Neuronal stem cell (in vitro differentiated cells): ENCODE data around the gene FAM168A.

ENCODE experiments used
- DNase-seq: peaks from one replicate; pipeline ENCODE4 v3.0.0-alpha.2; 2013; ENCODE audit warnings: low spot score
- H2AFZ ChIP-seq: one replicate; pipeline ENCODE4 v1.6.1; 2013; ENCODE audit warnings: mild to moderate bottlenecking, low read length, inconsistent platforms
- H2AK5ac ChIP-seq: 2 replicates; pipeline ENCODE4 v1.6.1; 2013; ENCODE audit warnings: low read depth, mild to moderate bottlenecking, inconsistent platforms, low read length, moderate library complexity, mixed read lengths
- H2BK120ac ChIP-seq: 2 replicates; pipeline ENCODE4 v1.6.1; 2013; ENCODE audit warnings: low read depth, mild to moderate bottlenecking, inconsistent platforms, low read length, moderate library complexity, mixed read lengths
- H2BK12ac ChIP-seq: one replicate; pipeline ENCODE4 v1.6.1; 2013; ENCODE audit warnings: low read length, inconsistent platforms
- H2BK15ac ChIP-seq: 2 replicates; pipeline ENCODE4 v1.6.1; 2013; ENCODE audit warnings: mild to moderate bottlenecking, low read length, inconsistent platforms, mixed read lengths
- H2BK5ac ChIP-seq: one replicate; pipeline ENCODE4 v1.6.1; 2013; ENCODE audit warnings: inconsistent platforms, mild to moderate bottlenecking, low read length, moderate library complexity
- H3K14ac ChIP-seq: one replicate; pipeline ENCODE4 v1.6.1; 2013; ENCODE audit warnings: low read length, inconsistent platforms
- H3K18ac ChIP-seq: 2 replicates; pipeline ENCODE4 v1.6.1; 2013; ENCODE audit warnings: low read length, inconsistent platforms
- H3K23ac ChIP-seq: 2 replicates; pipeline ENCODE4 v1.6.1; 2013; ENCODE audit warnings: low read depth, mild to moderate bottlenecking, mixed read lengths, low read length, inconsistent platforms; ENCODE audit not compliant: poor library complexity
- H3K27ac ChIP-seq: replicated peaks from 3 replicates; pipeline ENCODE4 v1.5.1; 2013; ENCODE audit warnings: low read length, inconsistent platforms
- H3K27me3 ChIP-seq, 3 experiments: 2 replicates each; pipeline ENCODE4 v1.6.1; 2013; ENCODE audit warnings: low read length in 3 of 3, mild to moderate bottlenecking in 2 of 3, inconsistent platforms in 1 of 3, low read depth in 1 of 3, mixed read lengths in 1 of 3, moderate library complexity in 1 of 3; ENCODE audit not compliant: control insufficient read depth in 3 of 3, insufficient read depth in 3 of 3
- H3K36me3 ChIP-seq, 2 donors: replicated peaks in 1 of 2; 2 replicates each; pipeline ENCODE4 v1.6.1; 2013; ENCODE audit warnings: low read length in 2 of 2; ENCODE audit not compliant: control insufficient read depth in 2 of 2, insufficient read depth in 2 of 2
- H3K4ac ChIP-seq: 2 replicates; pipeline ENCODE4 v1.6.1; 2013; ENCODE audit warnings: inconsistent platforms, mild to moderate bottlenecking, low read length, moderate library complexity
- H3K4me1 ChIP-seq, 2 donors: 1 replicate in 1 of 2; 2 replicates in 1 of 2; pipeline ENCODE4 v1.6.1; 2013; ENCODE audit warnings: low read length in 2 of 2, low read depth in 1 of 2; ENCODE audit not compliant: control insufficient read depth in 2 of 2, insufficient read depth in 1 of 2
- H3K4me2 ChIP-seq: one replicate; pipeline ENCODE4 v1.6.1; 2013; ENCODE audit warnings: mild to moderate bottlenecking, low read length, inconsistent platforms; ENCODE audit not compliant: insufficient read depth, poor library complexity, severe bottlenecking
- H3K4me3 ChIP-seq, 2 donors: 2 replicates each; pipeline ENCODE4 v1.5.1; 2013; ENCODE audit warnings: low read length in 2 of 2, mild to moderate bottlenecking in 2 of 2, inconsistent platforms in 1 of 2, moderate library complexity in 1 of 2
- H3K79me1 ChIP-seq: one replicate; pipeline ENCODE4 v1.6.1; 2013; ENCODE audit warnings: low read depth, mild to moderate bottlenecking, inconsistent platforms, low read length, moderate library complexity
- H3K9ac ChIP-seq: one replicate; pipeline ENCODE4 v1.6.1; 2013; ENCODE audit warnings: mild to moderate bottlenecking, low read depth, low read length, inconsistent platforms; ENCODE audit not compliant: poor library complexity
- H3K9me3 ChIP-seq, 2 donors: replicated peaks in 1 of 2; 2 replicates each; pipeline versions ENCODE3 to v1.6.1; 2013; ENCODE audit warnings: low read length in 2 of 2, mild to moderate bottlenecking in 2 of 2, inconsistent platforms in 1 of 2, low read depth in 1 of 2, mixed read lengths in 1 of 2, moderate library complexity in 1 of 2; ENCODE audit not compliant: control insufficient read depth in 2 of 2, insufficient read depth in 1 of 2
- H4K8ac ChIP-seq: one replicate; pipeline ENCODE4 v1.6.1; 2013; ENCODE audit warnings: low read depth, mild to moderate bottlenecking, inconsistent platforms, low read length, moderate library complexity
- H4K91ac ChIP-seq: one replicate; pipeline ENCODE4 v1.6.1; 2013; ENCODE audit warnings: low read length, low read depth, mild to moderate bottlenecking, inconsistent platforms; ENCODE audit not compliant: poor library complexity
- WGBS, 2 donors: extraction: QIAGEN DNeasy Blood & Tissue Kit; methylation state at CpG; one replicate each; pipeline ENCODE4 v1.1.7; 2013; ENCODE audit warnings: missing lambda C conversion rate in 2 of 2, mixed read lengths in 1 of 2; ENCODE audit not compliant: insufficient read length in 2 of 2, insufficient replicate concordance in 1 of 2; ENCODE audit errors: extremely low coverage in 2 of 2; 5-methylcytosine and 5-hydroxymethylcytosine counted together

Gene FAM168A

GRCh38 chr11:73493956-73494598 lies 103.8 kb downstream of the FAM168A start:
- Histone ChIP-seq H4K91ac (no peak overlapping the region), H3K23ac (no peak overlapping the region), H2AFZ (no peak overlapping the region), H2BK5ac (no peak overlapping the region), H3K27me3 (no peaks in the 10 kb centered on the region), H3K9me3 (peaks cover 0 to 21% of the 10 kb centered on the region in 2 donors), H3K79me1 (peaks cover 1% of the 10 kb centered on the region), H3K4me2 (peak overlapping the region; percentile 13), H3K18ac (no peak overlapping the region), H3K14ac (no peak overlapping the region), H2BK120ac (no peak overlapping the region), H3K4me1 (peaks cover 6 to 9% of the 10 kb centered on the region in 2 donors), H3K36me3 (peaks cover 0 to 5% of the 10 kb centered on the region in 2 donors), H3K27ac (peak overlapping the region; percentile 48), H3K9ac (no peak overlapping the region), H4K8ac (no peak overlapping the region), H2BK15ac (no peak overlapping the region), H2AK5ac (no peak overlapping the region), H2BK12ac (no peak overlapping the region), H3K4ac (no peak overlapping the region), H3K4me3 (no peak overlapping the region)
- WGBS, 2 donors = no CpG with 5 or more reads among the region's 1 CpG
- DNase-seq = peak; percentile 39

DNA sequence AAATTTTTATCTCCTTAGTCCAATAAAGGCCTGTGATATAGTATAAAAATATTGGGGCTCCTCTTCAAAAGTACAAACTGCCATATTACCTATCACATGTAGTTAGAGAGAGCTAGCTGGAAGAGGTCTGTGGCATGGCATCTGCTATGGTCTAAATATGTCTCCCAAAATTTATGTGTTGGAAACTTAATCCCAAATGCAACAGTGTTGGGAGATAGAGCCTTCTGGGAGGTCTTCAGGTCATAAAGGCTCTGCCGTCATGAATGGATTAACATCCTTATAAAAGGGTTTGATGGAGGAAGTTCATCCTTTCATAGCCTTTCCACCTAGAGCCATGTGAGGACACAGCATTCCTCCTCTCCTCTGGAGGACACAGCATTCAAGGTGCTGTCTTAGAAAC lies 116.3 kb downstream of the FAM168A start:
- Histone ChIP-seq H2BK120ac (no peak overlapping the region), H3K4ac (no peak overlapping the region), H4K91ac (no peak overlapping the region), H3K27ac (no peak overlapping the region), H4K8ac (no peak overlapping the region), H3K23ac (no peak overlapping the region), H2BK15ac (no peak overlapping the region), H3K36me3 (no peaks in the 10 kb centered on the region), H2AK5ac (no peak overlapping the region), H3K4me1 (no peaks in the 10 kb centered on the region), H3K79me1 (peaks cover 2% of the 10 kb centered on the region), H2BK5ac (no peak overlapping the region), H2AFZ (no peak overlapping the region), H3K4me2 (no peak overlapping the region), H3K14ac (no peak overlapping the region), H3K4me3 (no peak overlapping the region), H3K27me3 (no peaks in the 10 kb centered on the region), H3K18ac (no peak overlapping the region), H3K9me3 (peaks cover 0 to 13% of the 10 kb centered on the region in 2 donors), H3K9ac (no peak overlapping the region), H2BK12ac (no peak overlapping the region)
- no peak for DNase-seq
- WGBS, 2 donors = no CpG with 5 or more reads among the region's 1 CpG

DNA sequence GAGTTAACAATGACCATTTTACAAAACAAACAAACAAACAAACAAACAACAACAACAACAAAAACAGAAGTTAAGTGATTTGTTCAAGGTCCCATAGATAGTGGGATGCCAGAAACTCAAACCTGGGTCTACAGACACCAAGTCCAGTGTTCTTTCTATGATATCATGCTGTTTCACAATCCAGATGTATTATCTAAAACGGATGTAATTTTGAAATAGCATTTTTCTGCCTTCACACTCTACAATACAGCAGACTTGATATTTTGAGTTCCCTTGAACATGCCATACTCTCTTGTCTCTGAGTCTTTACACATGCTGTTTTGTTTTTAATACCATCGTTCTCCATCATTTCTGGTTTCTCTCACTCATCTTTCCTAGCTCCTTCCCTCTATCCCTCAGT lies 117.2 kb downstream of the FAM168A start:
- Histone ChIP-seq H4K91ac (no peak overlapping the region), H3K4me3 (no peak overlapping the region)
- no CpG with 5 or more reads among the region's 2 CpGs for WGBS, 2 donors

GRCh38 chr11:73478737-73479347 lies 119.1 kb downstream of the FAM168A start:
- no peaks in the 10 kb centered on the region for H3K36me3 ChIP-seq
- no peak for DNase-seq
- no peak overlapping the region for H3K9ac ChIP-seq

More for the DNA sequence above, 117.2 kb downstream of the FAM168A start:
- Histone ChIP-seq H3K4ac (no peak overlapping the region), H3K18ac (no peak overlapping the region), H3K36me3 (no peaks in the 10 kb centered on the region), H3K23ac (no peak overlapping the region), H2AK5ac (no peak overlapping the region), H3K9ac (no peak overlapping the region), H3K79me1 (peaks cover 2% of the 10 kb centered on the region), H2BK5ac (no peak overlapping the region), H3K14ac (no peak overlapping the region), H2BK120ac (no peak overlapping the region), H3K9me3 (peaks cover 0 to 17% of the 10 kb centered on the region in 2 donors), H3K27ac (no peak overlapping the region), H2BK12ac (no peak overlapping the region), H2BK15ac (no peak overlapping the region), H3K4me2 (no peak overlapping the region), H2AFZ (no peak overlapping the region), H4K8ac (no peak overlapping the region), H3K4me1 (no peaks in the 10 kb centered on the region), H3K27me3 (no peaks in the 10 kb centered on the region)
- no peak for DNase-seq

More at GRCh38 chr11:73478737-73479347, 119.1 kb downstream of the FAM168A start:
- Histone ChIP-seq H3K9me3 (peaks cover 0 to 18% of the 10 kb centered on the region in 2 donors), H2BK5ac (no peak overlapping the region), H3K4ac (no peak overlapping the region), H3K27ac (no peak overlapping the region), H3K27me3 (no peaks in the 10 kb centered on the region), H2BK15ac (no peak overlapping the region), H3K4me3 (no peak overlapping the region), H2AFZ (no peak overlapping the region), H2BK120ac (no peak overlapping the region), H3K23ac (no peak overlapping the region), H4K8ac (no peak overlapping the region), H3K79me1 (peaks cover 2% of the 10 kb centered on the region), H2BK12ac (no peak overlapping the region), H3K4me2 (no peak overlapping the region), H3K18ac (no peak overlapping the region), H3K4me1 (no peaks in the 10 kb centered on the region), H4K91ac (no peak overlapping the region), H3K14ac (no peak overlapping the region), H2AK5ac (no peak overlapping the region)
- WGBS, 2 donors = no CpG with 5 or more reads among the region's 1 CpG
